PFSK-1 (cell line): ENCODE results near the gene PDCD11.

Experiments used
- POLR2AphosphoS5 ChIP-seq: IDR thresholded peaks from 2 replicates; pipeline ENCODE4 v1.6.1; 2012; ENCODE audit warnings: low read depth, mild to moderate bottlenecking, control low read depth, low read length, moderate library complexity
- REST ChIP-seq, 2 experiments: IDR thresholded peaks; 2 replicates each; pipeline versions ENCODE4 v1.6.1 to v1.8.0; 2011 to 2012; ENCODE audit warnings: low read depth in 2 of 2, low read length in 2 of 2, control low read depth in 1 of 2, inconsistent platforms in 1 of 2, mild to moderate bottlenecking in 1 of 2, moderate library complexity in 1 of 2; ENCODE audit not compliant: insufficient read depth in 1 of 2

DNA sequence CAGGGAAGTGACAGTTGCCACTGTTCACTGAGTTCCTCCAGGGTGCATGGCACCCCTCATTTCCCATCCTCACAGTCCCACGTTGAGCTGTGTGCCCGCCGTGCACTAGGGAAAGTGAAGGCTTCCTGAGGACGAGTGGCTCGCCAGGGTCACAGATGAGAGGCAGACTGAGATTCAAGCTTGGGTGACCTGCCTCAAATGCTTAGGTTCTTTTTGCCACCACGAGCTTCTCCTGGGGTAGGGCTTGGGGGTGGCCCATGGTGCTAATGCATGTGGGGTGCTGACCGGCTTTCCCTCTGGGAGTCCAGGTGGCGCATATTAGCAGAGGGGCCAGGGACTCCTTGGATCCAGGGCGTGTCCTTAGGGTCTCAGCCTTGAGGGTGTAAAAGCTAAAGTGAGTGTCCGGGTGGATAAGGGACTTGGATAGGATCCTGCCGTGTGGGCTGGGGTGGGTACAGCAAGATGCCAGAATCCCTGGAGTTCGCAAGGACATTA, 53.8 kb downstream of the PDCD11 start:
- no peak for TF ChIP-seq REST (IDR thresholded peaks at IDR 0.05; ENCODE audit: insufficient read depth in 1 of 2, low read depth in 2 of 2, low read length in 2 of 2)
- TF ChIP-seq POLR2AphosphoS5, result no peak
